ENCODE data around the gene CHN2.

Gene CHN2

GRCh38 chr7:29265208-29265923 is 70.8 kb downstream of the CHN2 start:
- H3K4me3 ChIP-seq (ENCODE audit: control insufficient read depth, low read depth, low read length) = no peak overlapping the region
- TF ChIP-seq CTCF (IDR thresholded peaks at IDR 0.05; ENCODE audit: control insufficient read depth, insufficient read depth, low read depth, low read length, missing control alignments) = no peak
- no peak for DNase-seq (ENCODE audit: low read depth)

GRCh38 chr7:29269935-29270334 is 75.4 kb downstream of the CHN2 start:
- no peak for DNase-seq (ENCODE audit: low read depth)
- H3K4me3 ChIP-seq (ENCODE audit: control insufficient read depth, low read depth, low read length) = no peak overlapping the region
- no peak for TF ChIP-seq CTCF (IDR thresholded peaks at IDR 0.05; ENCODE audit: control insufficient read depth, insufficient read depth, low read depth, low read length, missing control alignments)

GRCh38 chr7:29270594-29271318 is 76.2 kb downstream of the CHN2 start:
- DNase-seq (ENCODE audit: low read depth) = no peak
- no peak overlapping the region for H3K4me3 ChIP-seq (ENCODE audit: control insufficient read depth, low read depth, low read length)
- TF ChIP-seq CTCF (IDR thresholded peaks at IDR 0.05; ENCODE audit: control insufficient read depth, insufficient read depth, low read depth, low read length, missing control alignments) = no peak

GRCh38 chr7:29271319-29271658 is 76.7 kb downstream of the CHN2 start:
- DNase-seq (ENCODE audit: low read depth) = no peak
- no peak overlapping the region for H3K4me3 ChIP-seq (ENCODE audit: control insufficient read depth, low read depth, low read length)
- no peak for TF ChIP-seq CTCF (IDR thresholded peaks at IDR 0.05; ENCODE audit: control insufficient read depth, insufficient read depth, low read depth, low read length, missing control alignments)

GRCh38 chr7:29272057-29272456 is 77.5 kb downstream of the CHN2 start:
- H3K4me3 ChIP-seq (ENCODE audit: control insufficient read depth, low read depth, low read length) = no peak overlapping the region
- no peak for DNase-seq (ENCODE audit: low read depth)
- TF ChIP-seq CTCF (IDR thresholded peaks at IDR 0.05; ENCODE audit: control insufficient read depth, insufficient read depth, low read depth, low read length, missing control alignments) = no peak

- no peak for DNase-seq (ENCODE audit: low read depth)
- H3K4me3 ChIP-seq (ENCODE audit: control insufficient read depth, low read depth, low read length) = no peak overlapping the region
- TF ChIP-seq CTCF (IDR thresholded peaks at IDR 0.05; ENCODE audit: control insufficient read depth, insufficient read depth, low read depth, low read length, missing control alignments) = no peak
Measured at GRCh38 chr7:29274146-29275017, 79.8 kb downstream of the CHN2 start.
